GM18873 (cell line): Measurements from ENCODE around the gene MRM2.

Experiments
- ATAC-seq: cut with Tn5 transposase; IDR thresholded peaks from one replicate; pipeline ENCODE4 v1.9.1; 2021; ENCODE audit warnings: mild to moderate bottlenecking, moderate library complexity, moderate number of reproducible peaks; ENCODE audit not compliant: unreplicated experiment, low FRiP score

The MRM2 gene

DNA sequence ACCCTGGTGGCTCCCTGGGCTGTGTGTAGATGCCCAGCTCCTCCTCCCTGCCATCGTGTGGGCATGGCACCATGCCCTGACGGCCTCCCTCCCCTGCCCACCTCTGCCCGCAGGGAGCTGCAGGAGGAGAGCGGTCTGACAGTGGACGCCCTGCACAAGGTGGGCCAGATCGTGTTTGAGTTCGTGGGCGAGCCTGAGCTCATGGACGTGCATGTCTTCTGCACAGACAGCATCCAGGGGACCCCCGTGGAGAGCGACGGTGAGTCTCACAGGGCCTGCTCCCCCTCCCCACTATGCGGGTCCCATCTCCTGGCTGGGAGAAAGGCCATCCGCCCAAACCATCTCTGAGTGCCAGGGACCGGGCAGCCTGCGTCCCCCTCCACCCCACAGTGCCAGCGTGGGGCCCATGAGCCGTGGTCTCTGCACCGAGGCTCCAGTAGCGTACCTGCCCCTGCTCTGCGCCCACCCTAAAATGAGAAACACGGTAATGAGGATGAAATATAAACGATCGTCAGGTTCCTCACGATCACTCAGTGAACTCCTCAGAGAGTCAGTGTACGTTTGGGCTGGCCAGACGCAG is 7.8 kb upstream of the MRM2 start:
- ATAC-seq = no peak

DNA sequence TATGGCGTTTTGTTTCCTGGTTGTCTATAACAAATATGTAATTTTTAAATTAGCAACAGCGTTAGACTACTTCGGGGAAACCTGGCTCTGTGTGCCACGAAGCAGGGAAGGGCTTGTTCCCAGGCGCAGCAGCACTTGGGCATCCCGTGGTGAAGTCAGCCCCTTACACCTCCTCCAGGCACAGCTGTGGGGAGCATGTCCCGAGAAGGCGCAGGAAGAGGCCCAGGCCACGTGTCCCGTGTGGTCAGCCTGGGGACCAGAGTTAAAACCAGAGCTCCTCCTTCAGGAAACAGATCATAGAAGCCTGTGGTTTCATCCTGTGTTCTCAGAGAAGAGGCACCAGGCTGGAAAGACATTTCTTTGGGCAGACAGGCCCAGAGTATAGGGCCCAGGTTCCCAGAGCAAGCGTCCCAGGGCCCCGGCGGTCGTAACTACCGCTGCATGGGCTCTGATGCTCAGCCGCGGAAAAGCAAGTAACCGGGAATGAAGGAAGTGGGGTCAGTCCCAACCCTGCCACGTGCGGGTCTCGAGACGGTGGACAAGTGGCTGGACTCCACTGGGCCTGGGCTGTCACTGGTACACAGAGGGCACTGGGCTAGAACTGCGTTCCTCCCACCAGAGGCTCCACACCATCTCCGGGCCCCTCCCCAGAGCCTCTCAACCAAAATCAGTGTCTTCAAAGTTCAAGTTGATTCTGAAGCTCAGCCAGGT is 7.1 kb upstream of the MRM2 start:
- ATAC-seq = no peak

DNA sequence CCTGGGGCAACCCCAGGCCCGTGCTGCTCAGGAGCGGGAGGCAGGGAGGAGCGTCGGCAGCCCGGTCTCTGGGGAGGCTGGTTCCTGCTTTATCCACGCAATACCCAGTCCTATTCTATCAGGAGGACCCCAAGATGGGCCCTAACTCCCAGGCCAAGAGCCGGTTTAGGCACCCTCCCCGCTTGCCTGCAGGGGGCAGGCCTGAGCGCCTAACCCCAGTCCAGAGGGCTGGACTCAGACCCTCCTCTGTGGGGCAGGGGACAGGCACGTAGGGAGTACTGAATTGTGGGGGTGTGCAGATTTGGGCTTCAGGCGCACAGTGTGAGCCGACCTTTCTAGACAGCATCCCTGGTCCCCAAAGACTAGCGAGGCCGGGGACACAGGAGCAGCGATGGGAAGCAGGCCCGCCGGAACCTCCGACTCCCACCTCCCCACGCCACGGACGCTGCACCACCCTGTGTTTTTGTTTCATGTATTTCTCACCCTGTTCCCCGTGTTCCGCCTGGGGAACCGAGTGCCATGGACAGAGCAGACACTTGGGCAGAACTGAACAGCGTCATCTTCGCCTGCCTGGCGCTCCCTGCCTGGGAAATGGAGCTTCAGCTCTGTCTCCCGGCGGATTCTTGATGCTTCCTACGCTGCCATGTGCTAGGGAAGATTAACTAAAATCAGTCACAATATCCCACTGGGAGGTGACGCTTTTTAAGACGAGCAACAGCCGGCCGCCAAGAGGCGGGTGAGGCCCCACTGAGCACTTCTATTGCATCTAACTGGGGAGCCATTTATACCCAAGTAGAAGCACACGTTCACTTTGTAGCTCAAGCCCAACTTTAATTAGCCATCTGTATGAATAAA is 5.4 kb upstream of the MRM2 start:
- ATAC-seq = no peak

DNA sequence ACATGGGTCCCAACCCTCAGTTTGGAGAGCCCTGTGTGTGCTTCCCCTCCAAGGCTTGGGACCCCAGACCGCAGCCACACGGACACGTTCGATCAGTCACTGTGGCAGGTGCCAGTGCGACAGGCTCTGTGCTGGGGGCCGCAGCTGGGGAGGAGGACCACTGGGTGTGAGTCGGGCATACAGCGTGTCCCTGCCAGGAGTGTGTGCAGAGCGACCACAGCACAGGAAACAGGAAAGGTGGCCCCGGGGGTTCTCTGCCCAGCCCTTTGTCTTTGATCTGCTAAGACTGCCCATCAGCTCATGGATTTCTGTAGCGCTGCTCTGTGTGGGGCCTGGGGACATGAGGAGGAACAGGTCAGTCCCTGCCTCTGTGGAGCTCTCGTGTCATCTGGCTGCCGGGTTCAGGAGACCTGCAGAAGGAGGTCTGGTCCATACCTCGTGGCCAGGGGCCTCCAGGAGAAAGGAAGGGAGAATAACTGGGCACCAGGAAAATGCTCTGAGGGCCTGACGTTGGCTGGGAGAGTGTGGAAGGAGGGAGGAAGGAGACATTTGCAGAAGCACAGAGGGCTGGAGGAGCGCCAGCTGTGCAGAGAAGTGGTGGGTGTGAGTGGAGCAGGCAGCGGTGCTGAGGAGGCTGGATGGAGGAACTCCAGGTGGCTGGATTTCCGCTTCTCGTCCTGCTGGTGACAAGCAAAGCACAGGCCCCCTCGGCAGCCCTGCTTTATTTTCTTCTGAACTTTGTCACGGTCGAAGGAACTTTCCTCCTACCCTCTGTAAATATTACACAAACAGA is 4.1 kb upstream of the MRM2 start:
- ATAC-seq = no peak

DNA sequence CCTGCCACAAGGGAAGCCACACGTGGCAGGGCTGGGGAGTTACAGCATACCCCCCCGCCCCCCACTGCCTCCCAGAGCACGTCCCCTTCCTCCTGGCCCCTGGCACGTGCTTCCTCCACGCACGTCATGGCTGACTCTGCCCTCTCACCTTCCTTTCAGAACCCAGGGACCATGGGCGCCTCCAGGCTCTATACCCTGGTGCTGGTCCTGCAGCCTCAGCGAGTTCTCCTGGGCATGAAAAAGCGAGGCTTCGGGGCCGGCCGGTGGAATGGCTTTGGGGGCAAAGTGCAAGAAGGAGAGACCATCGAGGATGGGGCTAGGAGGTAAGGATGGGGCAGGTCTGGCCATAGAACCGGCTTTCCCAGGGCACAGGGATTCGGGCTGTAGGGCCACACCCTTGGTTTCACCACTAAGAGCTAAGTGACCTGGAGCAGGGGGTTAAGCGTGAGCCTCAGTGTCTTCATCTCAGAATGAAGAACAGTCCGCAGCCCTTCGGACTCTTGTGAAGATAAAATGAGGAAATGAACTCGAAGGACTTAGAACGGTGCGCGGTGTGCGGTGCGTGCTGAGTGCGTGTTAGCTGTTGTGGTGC is 2.5 kb upstream of the MRM2 start:
- no peak for ATAC-seq

DNA sequence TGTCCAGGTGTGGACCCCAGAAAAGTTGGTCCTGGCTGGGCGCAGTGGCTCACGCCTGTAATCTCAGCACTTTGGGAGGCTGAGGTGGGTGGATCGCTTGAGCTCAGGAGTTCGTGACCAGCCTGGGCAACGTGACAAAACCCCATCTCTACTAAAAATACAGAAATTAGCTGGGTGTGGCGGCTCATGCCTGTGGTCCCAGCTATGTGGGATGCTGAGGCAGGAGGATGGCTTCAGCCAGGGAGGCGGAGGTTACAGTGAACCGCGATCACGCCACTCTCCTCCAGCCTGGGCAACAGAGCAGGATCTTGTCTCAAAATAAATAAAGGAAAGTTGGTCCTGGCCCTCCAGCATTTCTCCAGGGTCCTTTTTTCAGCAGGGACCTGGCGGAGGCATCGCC is 1.5 kb upstream of the MRM2 start:
- no peak for ATAC-seq

DNA sequence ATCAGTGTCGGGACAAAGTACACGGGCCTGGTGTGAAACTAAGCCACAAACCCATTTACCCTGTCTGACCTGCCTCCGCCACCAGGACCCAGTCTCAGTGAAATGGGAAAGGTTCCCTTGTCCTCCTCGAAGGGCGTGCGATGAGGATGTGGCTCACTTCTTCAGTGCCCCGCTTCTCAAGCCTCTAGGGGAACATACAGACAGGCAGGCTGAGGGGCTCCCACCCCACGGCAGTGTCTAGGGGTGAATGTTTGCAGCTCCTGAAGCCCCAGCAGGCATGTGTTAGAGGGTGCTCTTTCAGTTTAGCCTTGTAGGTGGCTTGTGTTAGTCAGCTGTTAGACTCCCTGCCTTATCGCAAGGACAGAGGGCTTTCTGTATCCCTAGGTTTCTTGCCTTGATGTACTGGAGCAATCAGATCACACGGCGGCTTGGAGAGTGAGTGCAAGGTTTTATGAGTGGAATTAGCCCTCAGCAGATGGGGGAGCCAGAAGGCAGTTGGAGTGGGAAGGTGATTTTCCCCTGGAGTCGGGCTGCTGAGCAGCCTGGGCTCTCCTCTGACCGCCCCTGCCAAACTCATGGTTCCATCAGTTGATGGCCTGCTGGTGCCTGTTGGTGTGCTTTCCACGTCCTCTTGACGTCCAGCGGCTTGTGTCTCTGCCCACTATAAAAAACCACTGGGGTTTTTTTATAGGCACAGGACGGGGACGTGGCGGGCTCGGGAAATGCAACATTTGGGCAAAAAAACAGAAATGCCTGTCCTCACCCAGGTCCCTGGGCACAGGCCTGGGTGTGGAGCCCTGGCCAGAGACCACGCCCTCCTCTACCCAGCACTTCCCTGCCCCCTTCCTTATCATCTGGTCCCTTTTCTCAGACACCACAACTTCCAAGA is 780 bp upstream of the MRM2 start:
- ATAC-seq = peak; percentile 14

DNA sequence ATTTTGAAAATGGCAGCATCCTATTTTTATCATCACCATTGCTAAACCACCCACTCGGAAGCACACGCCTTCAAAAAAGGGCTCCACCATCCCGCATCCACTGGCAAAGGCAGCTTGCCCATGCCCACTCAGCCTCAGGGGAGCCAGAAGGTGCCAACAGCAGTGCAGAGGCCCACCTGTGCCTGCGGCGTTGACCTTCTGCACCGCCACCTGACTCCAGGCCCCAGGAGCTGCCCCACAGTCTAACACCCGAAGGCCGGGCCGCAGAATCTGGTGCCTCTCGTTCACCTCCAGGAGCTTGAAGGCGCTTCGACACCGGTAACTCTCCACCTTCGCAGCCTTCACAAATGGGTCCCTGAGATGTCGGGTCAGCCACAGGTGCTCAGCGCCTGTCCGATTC is 2.8 kb downstream of the MRM2 start:
- ATAC-seq = no peak

DNA sequence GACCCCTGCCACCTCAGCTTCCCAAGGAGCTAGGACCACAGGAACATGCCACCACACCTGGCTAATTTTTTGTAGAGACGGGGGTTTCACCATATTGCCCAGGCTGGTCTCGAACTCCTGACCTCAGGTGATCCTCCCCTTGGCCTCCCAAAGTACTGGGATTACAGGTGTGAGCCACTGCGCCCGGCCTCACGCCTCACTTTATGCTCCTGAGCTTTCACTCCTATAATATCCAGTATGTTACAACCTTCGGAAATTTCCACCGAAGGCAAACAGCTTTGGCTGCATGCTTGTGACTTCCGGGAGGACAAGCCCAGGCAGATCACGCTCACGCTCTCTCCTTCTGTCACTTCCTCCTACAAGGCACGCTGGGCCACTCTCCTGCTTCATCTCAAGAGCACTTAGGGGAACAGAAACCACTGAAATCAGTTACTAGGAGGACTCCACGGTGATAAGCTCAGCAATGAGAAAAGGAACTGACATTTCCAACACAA is 4.8 kb downstream of the MRM2 start:
- peak; percentile 60 for ATAC-seq

DNA sequence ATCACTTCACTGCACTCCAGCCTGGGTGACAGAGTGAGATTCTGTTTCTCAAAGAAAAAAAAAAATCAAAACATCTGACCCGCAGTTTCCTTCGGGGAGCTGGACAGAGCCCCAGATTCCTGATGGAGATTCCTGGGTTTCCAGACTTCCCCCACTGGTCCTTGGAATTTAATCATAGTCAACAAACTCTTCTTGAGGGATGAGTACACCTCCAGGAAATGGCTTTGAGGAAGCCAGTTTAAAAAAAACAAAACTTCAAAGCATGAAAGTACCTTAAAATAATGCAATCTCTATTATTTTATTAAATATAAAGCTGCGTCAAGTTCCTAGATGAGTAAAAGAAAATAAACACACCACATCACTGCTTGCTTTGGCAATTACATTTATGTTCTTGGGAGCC is 8.1 kb downstream of the MRM2 start:
- ATAC-seq = no peak

DNA sequence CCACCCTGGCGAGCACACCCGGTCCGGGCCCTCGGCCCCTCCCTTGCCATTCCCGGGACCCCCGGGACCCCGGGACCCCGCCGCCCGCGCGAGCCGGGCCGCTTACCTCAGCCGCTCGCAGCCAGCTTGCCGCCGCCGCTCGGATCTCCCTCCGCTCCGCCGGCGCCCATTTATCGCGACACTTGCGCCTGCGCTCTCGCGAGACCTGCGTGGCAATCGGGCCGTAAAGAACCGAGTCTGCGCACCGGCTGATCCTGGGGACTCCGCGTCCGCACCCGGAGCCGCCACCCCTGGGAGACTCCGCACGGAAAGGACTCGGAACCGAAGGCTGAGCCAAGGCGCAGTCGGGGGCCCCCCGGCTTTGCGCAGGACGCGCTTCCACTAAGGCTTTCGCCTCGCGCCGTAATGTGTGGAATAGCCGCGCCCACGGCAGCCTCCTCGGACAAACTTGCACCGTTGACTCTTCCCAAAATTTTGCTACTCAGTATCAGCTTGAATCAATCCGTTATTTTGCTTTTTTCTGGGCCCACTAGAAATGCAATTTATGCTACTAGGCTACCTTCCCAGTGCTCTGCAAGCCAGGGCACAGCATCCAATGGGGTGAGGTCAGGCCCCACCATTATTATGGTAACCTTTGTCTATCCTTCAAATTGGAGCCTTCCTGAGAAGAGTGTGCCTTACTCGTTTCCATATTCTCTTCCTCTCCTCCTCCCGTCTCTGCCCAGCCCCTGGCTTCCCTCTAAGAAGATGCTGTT is 9.1 kb downstream of the MRM2 start, which contains the start of gene MAD1L1:
Gene MAD1L1, minus strand, starts transcription at position 180 of the 755 bp plus-strand sequence. CDS start 2,812 bp downstream, outside the sequence.
- peak; percentile 58 for ATAC-seq

DNA sequence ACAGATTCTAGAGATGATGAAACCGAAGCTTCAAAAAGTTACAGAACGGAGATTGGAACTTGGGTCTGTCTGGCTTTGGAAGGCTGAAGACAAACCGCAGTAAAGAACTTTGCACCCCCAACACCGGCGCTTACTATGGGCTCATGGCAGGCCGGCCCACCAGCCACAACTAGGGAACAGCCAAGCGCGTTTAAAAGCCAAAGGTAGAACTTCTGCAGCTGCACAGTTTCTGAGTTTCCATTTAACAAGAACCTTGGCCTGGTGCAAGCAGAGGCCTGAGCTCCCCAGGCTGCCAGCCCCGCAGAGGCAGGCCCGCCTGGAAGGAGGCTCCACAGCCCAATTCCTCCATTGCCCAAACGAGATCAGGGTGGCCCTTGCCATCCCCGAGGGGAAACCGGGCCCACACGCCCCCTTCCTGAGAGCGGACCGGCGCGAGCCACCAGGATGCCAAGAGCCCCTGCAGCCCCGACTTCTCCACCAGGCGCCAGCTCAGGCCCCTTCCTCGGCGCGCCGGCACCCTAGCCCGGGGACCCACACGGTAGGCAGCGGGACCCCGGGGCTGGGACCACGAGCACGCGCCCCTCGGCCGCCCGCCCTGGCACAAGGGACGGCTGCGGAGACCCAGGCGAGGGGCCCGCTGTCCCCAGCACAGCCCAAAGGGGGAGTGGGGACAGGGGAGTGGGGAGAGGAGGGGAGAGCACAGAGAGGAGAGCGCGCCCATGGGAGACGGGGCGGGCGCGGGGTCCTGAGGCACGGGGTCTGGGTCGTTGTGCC is 9.8 kb downstream of the MRM2 start:
- ATAC-seq = peak; percentile 12

DNA sequence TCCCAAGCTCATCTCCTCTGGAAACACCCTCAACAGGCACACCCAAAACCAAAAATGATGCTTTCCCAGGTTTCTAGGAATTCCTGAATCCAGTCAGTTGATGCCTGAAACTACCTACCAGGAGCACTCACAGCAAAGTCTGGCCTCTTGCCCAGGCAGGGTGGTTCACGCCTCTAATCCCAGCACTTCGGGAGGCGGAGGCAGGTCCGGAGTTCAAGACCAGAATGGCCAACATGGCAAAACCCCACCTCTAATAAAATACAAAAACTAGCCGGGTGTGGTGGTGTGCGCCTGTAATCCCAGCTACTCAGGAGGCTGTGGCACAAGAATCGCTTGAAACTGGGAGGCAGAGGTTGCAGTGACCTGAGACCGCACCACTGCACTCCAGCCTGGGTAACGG is 11.1 kb downstream of the MRM2 start:
- no peak for ATAC-seq

DNA sequence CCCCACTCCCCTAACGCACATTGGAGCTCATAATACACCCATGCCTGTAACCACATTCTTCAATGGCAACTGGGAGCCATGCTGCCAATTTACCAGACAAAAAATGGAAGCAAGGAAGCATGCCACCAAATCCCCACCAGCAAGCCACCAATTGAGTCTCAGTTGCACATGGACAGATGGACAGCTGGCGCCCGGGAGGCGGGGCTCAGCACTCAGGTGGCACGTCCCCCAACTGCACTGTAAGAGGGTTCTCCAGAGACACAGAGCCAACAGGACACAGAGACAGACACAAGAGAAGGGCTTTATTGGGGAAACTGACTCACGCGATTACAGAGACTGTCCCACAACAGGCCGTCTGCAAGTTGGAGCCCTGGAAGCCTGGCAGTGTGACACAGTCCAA is 11.8 kb downstream of the MRM2 start:
- no peak for ATAC-seq

DNA sequence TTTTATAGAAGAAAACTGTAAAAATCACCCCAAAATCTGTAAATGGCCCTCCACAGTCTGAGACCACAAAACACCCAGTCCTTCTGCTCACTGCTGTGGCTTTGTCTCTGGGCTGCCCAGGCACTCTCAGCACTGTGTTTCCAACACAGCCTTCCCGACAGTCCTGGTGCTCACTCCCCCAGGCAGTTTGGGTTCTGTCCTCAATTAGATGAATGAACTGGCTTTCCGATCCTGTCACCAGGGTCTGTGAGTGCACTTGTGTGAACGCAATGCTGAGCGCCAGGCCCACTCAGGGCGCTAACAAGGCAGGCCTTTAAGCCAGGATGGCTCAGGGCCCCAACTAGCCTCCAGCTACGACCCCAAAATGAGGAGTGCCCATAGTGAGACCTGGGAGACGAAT is 12.5 kb downstream of the MRM2 start:
- no peak for ATAC-seq

DNA sequence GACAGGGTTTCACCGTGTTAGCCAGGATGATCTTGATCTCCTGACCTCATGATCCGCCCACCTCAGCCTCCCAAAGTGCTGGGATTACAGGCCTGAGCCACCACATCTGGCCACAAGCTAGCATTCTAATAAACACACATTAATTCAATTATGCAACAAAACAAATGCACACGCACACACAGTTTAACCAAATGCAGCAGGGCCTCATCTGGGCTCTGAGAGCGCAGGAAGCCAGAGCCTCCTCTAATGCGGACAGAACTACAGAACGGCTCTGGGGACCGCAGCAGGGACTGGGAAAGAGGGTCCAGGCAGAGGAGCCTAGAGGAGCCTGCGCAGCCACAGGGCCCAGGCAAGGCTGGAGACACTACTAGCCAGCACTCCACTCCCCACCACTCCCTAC is 13.1 kb downstream of the MRM2 start:
- ATAC-seq = no peak

DNA sequence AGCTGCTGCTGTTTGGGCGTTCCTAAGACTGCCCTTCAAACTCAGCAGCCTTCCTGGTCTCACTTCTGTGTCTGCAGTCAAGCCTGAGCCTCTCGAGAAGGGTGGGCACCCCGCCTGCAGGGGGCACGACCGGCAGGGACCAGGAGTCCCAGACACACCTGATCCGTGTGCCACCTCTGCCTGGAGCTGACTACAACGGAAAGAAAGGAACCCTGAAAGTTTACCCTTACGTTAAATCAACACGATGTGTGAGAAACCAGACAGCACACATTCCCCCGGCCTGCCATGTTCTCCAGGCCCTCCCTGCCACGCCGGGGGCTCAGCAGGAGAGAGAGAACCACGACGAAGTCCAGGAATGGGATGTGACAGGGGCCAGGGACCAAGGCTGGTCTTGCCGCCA is 14.3 kb downstream of the MRM2 start:
- ATAC-seq = no peak

DNA sequence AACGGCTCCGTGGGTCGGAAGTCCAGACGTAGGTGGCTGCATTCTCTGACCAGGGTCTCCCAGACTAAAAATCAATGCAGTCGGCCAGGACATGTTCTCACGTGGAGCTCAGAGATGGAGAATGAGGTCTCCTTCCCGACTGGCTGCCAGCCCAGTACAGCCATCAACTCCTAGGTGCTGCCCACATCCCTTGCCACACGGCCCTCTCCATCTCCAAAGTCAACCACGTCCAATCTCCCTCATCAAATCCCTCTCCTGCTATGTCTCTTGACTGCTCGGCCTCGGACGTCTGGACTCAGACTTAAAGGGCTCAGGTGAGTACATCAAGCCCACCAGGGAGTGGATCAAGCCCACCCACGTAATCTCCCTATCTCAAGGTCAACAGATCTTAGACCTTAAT is 16.2 kb downstream of the MRM2 start:
- ATAC-seq = no peak
